UCSD-AML1 (cell line): Measurements from ENCODE around the gene MBD6.

Experiments
- DNase-seq: peaks from one replicate; lab custom pipeline; 2025; ENCODE audit not compliant: unreplicated experiment; lab: John Stamatoyannopoulos, UW

Gene MBD6

DNA sequence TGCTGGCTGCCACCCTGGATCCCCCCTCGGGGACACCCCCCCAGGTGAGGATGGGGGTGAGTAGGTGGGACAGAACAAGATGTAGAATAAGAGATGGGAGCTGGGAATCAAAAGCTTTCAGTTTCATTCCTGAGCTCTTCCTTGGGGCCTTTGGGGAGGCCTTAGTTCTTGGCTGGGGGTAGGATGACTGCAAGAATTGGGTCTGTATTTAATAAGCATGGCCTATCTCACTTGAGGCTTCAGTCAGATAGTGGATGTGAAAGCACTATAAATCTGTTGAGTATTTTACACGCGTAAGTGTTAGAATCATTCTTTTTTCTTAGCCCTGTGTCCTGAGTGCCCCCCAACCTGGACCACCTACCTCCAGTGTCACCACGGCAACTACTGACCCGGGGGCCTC is 4.6 kb downstream of the MBD6 start:
- no peak for DNase-seq

DNA sequence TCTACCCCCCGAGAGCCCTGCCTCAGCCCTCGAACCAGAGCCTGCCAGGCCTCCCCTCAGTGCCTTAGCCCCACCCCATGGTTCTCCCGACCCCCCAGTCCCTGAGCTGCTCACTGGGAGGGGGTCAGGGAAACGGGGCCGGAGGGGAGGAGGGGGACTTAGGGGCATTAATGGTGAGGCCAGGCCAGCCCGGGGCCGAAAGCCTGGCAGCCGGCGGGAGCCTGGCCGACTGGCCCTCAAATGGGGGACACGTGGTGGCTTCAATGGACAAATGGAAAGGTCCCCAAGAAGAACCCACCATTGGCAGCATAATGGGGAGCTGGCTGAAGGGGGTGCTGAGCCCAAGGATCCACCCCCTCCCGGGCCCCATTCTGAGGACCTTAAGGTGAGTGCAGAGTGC is 5.6 kb downstream of the MBD6 start:
- no peak for DNase-seq

DNA sequence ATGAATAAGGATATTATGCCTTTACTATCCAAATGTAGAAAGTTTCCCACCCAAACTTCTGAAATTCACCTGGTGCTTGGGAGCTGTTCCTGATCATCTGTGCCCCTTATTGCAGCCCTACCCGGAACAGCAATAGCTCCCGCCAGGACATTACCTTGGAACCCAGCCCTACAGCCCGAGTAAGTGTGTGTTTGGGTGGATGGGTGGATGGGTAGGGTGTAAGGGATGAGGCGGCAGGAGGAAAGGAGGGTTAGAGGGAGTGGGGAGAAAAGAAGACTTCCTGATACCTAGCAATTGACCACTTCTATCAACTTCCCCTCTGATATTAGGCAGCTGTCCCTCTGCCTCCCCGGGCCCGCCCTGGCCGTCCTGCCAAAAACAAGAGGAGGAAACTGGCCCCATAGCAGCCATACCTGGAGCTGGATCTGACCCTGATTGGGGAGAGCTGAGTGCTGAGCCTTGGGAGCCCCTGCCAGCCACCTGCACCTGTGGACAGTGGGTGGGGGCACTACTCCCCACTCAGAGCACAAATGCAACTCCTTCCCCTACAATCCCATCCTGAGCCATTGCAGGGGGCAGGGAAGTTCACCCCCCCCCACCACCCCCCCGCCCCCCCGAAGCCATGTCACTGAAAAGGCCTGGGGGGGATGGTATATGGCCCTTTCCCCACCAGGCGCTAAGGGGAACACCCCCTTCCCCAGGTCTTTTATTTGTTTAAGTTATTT is 6.4 kb downstream of the MBD6 start:
- no peak for DNase-seq

DNA sequence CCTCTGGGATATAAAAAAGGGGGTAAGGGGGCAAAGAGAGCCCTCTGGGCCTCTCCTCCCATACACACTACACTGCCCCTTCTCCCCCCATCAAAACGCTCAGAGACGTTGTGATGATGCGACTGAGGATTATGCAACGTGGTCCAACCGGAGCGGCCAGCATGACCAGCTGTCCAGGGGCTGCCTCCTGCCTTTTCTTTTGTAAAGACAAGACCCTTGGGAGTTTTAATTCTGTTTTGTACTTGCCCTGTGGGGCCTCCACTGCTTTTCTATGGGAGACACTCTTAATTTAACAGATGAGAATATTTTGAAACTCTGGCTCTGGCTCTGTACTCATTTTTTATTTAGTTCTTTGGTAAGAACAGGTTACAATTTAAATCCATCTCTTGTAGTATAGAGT is 7.2 kb downstream of the MBD6 start:
- DNase-seq = no peak

DNA sequence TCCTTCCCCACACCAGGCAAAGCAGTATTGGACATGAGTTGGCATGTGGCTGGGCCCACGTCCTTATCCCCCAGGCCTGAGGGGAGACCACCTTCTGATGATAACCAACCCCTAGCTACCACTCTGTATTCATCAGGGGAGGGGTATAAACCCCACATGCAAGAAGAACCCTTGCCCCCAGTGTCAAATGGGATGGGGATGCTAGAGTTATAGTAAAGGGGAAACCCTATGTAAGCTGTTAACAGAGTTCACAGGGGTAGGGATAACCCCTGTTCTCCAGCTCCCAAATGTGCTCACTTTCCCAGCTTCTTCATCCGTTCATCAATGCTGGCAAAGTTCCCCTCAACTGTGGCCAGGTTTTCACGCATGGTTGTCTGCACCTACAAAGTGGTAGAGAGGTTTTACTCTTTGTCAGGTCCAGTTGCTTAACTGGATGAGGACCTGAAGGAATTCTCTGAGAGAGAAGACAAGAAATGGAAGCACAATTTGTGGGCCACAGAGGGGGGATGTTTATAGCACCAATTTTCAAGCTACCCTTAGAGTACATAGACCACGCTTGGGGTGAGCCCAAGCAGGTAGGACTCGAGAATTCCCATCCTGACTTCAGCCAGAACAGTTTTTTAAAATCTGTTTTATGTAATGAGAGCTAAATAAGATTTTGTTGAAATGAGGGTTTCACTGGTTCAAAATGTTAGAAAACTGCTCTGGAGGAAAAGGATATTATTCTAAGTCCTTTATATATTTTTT is 7.9 kb downstream of the MBD6 start:
- DNase-seq = no peak

DNA sequence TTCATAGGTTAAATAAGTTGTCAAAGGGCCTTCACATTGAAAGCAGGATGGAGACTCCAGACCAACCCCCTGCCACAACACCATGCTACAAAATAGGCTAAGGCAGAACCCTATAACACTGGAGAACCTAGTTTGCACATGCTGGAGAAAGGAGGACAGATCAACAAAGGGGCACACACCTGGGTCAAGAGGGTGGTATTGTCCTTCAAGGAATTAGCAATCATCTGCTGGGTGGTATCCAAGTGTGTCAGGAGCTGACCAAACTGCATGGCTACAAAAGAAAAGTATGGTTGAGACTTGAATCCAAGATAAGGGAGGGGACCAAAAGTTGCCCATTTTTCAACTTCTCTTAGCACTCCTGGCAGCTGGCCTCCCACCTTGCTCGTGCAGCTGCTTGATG is 9.2 kb downstream of the MBD6 start:
- DNase-seq = no peak

DNA sequence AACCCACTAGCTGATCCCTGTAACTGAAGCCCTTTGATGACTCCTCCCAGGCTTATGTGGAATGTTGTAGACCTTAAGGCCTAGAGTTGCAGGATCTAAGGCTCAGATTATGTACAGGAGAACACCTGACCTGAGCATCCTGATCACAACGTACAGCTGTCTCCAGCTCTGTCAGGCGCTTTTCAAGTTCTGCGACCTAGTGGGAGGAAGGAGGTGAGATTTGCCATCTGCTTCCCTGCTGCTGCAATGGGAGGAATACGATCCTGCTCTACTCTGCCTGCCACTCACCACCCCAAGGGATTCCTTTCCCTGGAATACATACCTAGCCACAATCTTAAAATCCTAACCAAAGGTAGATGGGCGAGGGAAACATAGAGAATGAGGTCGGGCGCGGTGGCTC is 10.5 kb downstream of the MBD6 start:
- DNase-seq = no peak

- no peak for DNase-seq
Measured at GRCh38 chr12:57534250-57534649, 11.6 kb downstream of the MBD6 start.

GRCh38 chr12:57534991-57535543 is 12.4 kb downstream of the MBD6 start:
- DNase-seq = no peak

DNA sequence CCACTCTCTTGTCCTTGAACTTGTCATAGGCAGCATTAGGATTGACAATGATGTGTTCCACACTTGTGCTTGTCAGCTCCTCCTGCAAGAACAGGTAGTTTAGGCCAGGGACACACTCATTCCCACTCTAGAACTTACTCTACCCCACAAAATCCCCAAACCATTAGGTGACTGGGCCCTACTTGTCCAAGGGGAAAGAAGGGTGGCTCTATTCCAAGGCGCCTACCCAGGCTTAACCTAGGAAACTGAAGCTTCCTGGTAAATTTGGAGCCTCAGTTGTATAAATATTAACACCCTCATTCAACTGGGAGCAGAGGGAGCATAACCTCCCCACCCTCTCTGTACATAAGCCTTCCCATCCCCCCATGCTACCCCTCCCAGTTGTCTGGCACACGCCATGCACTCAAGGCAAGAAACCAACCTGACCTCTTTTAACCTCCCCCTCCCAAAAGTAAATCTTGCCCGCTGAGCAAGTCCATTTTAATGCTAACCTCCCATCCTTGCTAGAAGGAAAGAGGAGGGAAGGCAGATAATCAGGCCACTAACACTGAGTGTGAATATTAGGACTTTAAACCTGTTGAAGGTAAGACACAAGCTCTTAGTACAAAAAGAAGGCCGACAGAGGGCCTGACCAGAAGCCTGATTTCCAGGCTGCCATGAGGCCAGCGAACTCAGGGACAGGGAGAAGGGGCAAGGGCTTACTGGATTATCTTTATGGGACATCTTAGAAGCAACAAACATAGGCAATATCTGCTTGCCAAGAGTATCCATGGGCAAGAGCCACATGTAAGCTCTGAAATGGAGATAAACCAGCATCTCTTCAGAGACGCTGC is 13.4 kb downstream of the MBD6 start:
- no peak for DNase-seq

DNA sequence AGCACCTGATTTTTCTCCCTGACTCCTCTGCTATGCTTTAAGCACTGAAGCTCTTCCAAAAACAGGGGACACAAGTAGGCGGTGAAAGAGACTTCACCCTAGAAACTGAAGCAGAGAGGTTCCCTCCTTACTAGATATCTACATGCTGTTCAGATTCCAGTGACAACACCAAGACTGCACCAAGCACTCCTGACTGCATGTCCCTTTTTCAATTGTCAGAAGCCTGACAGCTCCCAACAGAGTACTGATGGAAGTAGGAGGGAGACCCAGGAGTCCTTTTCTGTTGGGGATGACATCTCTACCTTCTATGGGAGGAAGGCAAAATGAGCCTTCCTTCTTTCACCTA is 13.9 kb downstream of the MBD6 start:
- DNase-seq = no peak

DNA sequence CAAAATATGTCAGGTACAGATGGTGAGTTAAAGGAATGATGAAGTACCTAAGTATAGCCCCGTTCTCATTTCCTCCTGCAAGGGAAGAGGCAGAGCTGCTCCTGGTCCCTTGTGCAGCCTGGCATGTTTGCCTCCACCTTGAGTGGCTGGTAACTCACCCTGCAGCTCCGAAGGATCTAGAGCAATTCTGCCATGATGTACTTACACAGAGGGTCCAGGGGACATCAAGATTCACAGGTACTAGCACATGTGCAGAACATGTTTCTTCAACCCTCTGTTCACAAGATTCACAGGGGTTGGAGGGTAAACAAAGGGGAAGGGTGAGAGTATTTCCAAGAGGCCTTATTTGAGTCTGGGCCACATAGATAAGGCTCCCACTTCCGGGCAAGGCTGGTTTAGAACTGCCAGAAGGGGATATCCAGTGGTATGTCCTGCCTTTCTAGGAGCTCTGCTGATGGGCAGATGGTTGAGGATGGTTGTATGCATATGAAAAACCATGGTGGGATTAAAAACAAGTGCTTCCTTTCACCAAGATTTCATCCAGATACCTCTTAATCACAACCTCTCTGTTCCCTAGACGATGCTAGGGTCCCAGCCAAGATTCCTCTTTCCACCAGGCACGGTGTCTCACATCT is 16.6 kb downstream of the MBD6 start:
- peak; percentile 58 for DNase-seq

- DNase-seq = no peak
Measured at GRCh38 chr12:57541001-57541400, 18.4 kb downstream of the MBD6 start.

DNA sequence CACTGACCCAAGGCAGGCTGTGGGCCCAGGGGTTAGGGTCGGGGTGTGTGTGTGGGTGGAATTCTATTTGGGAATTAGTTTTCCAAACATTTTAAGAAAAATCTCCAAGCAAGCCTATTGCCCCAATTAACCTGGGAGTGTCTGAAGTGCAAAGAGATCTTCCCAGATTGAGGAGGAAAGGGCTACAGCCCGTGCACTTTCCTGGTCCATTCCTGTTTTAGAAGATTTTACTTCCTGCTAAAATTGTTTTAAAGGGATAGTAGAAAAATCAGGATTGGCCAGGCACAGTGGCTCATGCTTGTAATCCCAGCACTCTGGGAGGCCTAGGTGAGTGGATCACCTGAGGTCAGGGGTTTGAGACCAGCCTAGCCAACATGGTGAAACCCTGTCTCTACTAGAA is 19.1 kb downstream of the MBD6 start:
- DNase-seq = no peak

- no peak for DNase-seq
Measured at GRCh38 chr12:57543581-57543980, 21.0 kb downstream of the MBD6 start.

DNA sequence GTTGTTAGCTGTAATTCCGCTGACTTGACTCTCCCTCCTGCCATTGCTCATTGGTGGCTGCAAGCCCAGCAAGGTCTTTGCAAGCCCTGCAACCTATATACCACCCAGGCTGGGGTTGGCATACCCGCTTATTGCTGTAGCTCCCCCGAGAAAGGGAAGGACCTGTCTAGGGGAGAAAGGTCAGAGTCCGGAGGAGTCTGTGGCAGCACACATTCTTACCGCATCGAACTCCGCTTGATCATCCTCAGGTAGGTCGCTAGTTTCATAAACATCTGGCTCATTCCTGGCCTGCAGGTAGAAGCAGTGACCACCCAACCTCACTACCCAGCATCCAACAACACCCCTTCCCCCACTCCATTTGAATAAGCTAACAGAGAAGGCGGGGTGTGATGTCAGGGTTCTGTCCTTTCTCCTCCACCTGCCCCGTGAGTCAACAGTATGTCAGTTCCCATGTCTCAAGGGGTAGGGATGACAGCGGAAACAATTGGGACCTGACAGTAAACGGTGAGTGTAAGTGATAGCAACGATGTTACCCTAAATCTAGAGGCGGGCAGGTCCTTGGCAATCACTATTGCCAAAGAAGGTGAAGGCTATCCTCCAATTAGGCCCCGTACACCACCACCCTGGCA is 23.3 kb downstream of the MBD6 start:
- no peak for DNase-seq

GRCh38 chr12:57546438-57547287 is 24.0 kb downstream of the MBD6 start, which contains the start of gene DCTN2:
DCTN2 (minus strand) TSS chr12:57547192; CDS start chr12:57547063, 129 bp downstream.
- DNase-seq = peak; percentile 93

DNA sequence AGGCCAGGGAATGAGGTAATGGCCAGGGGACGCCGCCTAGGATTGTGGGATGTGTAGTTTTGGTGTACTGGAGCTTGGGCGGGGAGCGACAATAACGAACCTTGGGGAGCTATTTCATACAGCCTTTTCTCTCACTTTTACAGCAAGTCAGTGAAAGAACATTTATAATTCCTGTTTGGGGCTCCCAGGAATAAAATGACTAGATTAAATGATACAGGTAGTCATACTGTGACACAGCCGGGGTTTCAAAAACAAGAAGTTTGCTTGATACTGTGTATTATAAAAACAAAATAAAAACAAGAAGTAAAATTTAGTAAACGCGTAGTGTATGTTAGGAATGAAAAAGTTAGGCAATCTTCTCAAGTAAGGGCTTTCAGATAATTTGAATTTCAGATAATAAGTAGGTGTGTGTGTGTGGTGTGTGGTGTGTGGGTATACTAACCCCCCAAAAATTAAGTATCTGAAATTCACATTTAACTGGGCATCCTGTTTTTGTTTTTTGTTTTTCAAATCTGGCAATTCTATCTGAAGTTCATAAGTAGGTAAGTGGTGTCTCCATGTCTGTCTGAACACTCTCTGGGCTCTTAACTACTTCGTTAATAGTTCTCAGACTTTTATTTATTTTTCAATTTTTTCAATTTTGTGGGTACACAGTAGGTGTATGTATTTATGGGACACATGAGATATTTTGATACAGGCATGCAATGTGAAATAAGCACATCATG is 24.8 kb downstream of the MBD6 start:
- DNase-seq = no peak

GRCh38 chr12:57548013-57548315 is 25.3 kb downstream of the MBD6 start:
- DNase-seq = no peak
